ENCODE data around the gene ARSK.

GRCh38 chr5:95526871-95527270 is 28.0 kb upstream of the ARSK start:
- TF ChIP-seq CTCF (IDR thresholded peaks at IDR 0.05; ENCODE audit: low read length) (no peak), EZH2 (IDR thresholded peaks at IDR 0.05; ENCODE audit: borderline replicate concordance, low read length) (no peak)

Data from OCI-LY1 (cell line).